PC-9 (cell line): ENCODE results near the gene UGT1A7. TPM values are rescaled to one million over a fixed set of nuclear protein-coding genes. Genes with fewer than 3 reads are reported as not detected.
"Not testable (repeated sequence)": the region's sequence is repeated elsewhere in the genome, so short reads cannot be mapped to it uniquely, and the experiment has no call there.

Experiments
- BruUV-seq: library from RNA; stranded (reverse); fragments of 400-500 nt; replicated peaks from 2 replicates; lab custom pipeline; 2021; lab: Mats Ljungman, UMichigan
- CTCF ChIA-PET: fragments of 300-600 bp; sonication (Branson Sonifier 250); formaldehyde crosslinking; loops from one replicate; lab custom pipeline; 2022; ENCODE audit warnings: antibody characterized with exemption; lab: Charles Lee
- POLR2A ChIA-PET: fragments of 300-600 bp; sonication (Branson Sonifier 250); formaldehyde crosslinking; loops from one replicate; lab custom pipeline; 2022; ENCODE audit warnings: antibody characterized with exemption; ENCODE audit not compliant: unreplicated experiment; lab: Charles Lee
- DNase-seq, 2 experiments: peaks; one replicate each; pipeline versions ENCODE4 v3.0.0 to v3.0.0-alpha.2; 2015 to 2022; ENCODE audit warnings: mixed read lengths in 1 of 2
- H2AFZ ChIP-seq: fragments of 200-600 bp; sonication (generic); 2 replicates; pipeline ENCODE4 v1.8.1; 2017; ENCODE audit warnings: antibody characterized with exemption
- H3F3A ChIP-seq: fragments of 200-600 bp; sonication (generic); 2 replicates; pipeline ENCODE4 v1.8.1; 2017; ENCODE audit warnings: antibody characterized with exemption, mild to moderate bottlenecking, low read depth; ENCODE audit not compliant: insufficient read depth
- H3K27ac ChIP-seq: fragments of 200-600 bp; sonication (generic); 2 replicates; pipeline ENCODE4 v1.6.1; 2016; ENCODE audit warnings: mixed run types
- H3K27me3 ChIP-seq: fragments of 200-600 bp; sonication (generic); 2 replicates; pipeline ENCODE4 v1.6.1; 2016; ENCODE audit warnings: low read depth, mixed run types; ENCODE audit not compliant: insufficient read depth
- H3K36me3 ChIP-seq: fragments of 200-600 bp; sonication (generic); 2 replicates; pipeline ENCODE4 v1.6.1; 2016; ENCODE audit warnings: low read depth, mixed run types
- H3K4me1 ChIP-seq: fragments of 200-600 bp; sonication (generic); replicated peaks from 2 replicates; pipeline ENCODE4 v1.6.1; 2016; ENCODE audit warnings: mixed run types; ENCODE audit not compliant: insufficient read depth
- H3K4me2 ChIP-seq: fragments of 200-600 bp; sonication (generic); 2 replicates; pipeline ENCODE4 v1.6.1; 2017; ENCODE audit warnings: mixed run types
- H3K4me3 ChIP-seq: fragments of 200-600 bp; sonication (generic); 2 replicates; pipeline ENCODE4 v1.6.1; 2016; ENCODE audit warnings: mixed run types
- H3K79me2 ChIP-seq: fragments of 200-600 bp; sonication (generic); 2 replicates; pipeline ENCODE4 v1.6.1; 2017; ENCODE audit warnings: low read depth, mixed run types
- H3K9me2 ChIP-seq: fragments of 200-600 bp; sonication (generic); 2 replicates; pipeline ENCODE4 v1.8.1; 2017; ENCODE audit warnings: mild to moderate bottlenecking; ENCODE audit not compliant: insufficient read depth
- H3K9me3 ChIP-seq: fragments of 200-600 bp; sonication (generic); 2 replicates; pipeline ENCODE4 v1.8.1; 2016; ENCODE audit warnings: low read depth; ENCODE audit not compliant: insufficient read depth
- H4K20me1 ChIP-seq: fragments of 200-600 bp; sonication (generic); 2 replicates; pipeline ENCODE4 v1.8.1; 2017; ENCODE audit not compliant: insufficient read depth
- CTCF ChIP-seq: fragments of 200-600 bp; sonication (generic); conservative IDR thresholded peaks from 2 replicates; pipeline ENCODE4 v1.6.1; 2017; ENCODE audit warnings: mixed run types, antibody characterized with exemption, mild to moderate bottlenecking, moderate library complexity
- EZH2 ChIP-seq: fragments of 200-600 bp; sonication (generic); IDR thresholded peaks from 2 replicates; pipeline ENCODE4 v1.8.0; 2017; ENCODE audit warnings: antibody characterized with exemption, low read depth
- intact Hi-C: fragments of 100-400 bp; cut with micrococcal nuclease; formaldehyde crosslinking; loops from one replicate; pipeline ENCODE4 v1.10.0; 2022; ENCODE audit not compliant: unreplicated experiment
- total RNA-seq: library from RNA; stranded (reverse); gene quantifications from 2 replicates; pipeline ENCODE4 v1.2.3, GENCODE V29; 2021

Gene UGT1A7
- total RNA-seq, 1 experiment from 2014 or later: 20.3 TPM

GRCh38 chr2:233718552-233718951 lies 36.9 kb downstream of the UGT1A7 start, which contains the start of gene UGT1A4:
TSS of gene UGT1A4 (plus strand) at chr2:233718736. CDS start at chr2:233718821, 85 bp downstream.
- no peak for DNase-seq
- Histone ChIP-seq H3K4me3 (no peak within 1 kb of the TSS), H4K20me1 (peaks cover 29% of the 10 kb centered on the region), H3F3A (peaks cover 88% of the 10 kb centered on the region), H3K27ac (no peak within 1 kb of the TSS), H3K4me2 (no peak within 1 kb of the TSS), H2AFZ (no peak within 1 kb of the TSS), H3K27me3 (no peaks in the 10 kb centered on the region), H3K36me3 (peaks cover 87% of the 10 kb centered on the region), H3K79me2 (peaks cover 93% of the 10 kb centered on the region), H3K4me1 (peaks cover 12% of the 10 kb centered on the region; the same call in 1 of the 2 replicates), H3K9me2 (no peaks in the 10 kb centered on the region), H3K9me3 (no peaks in the 10 kb centered on the region)
- CTCF ChIA-PET: no interaction called here
- intact Hi-C loops: no loop called here
- TF ChIP-seq CTCF (no peak), EZH2 (no peak)
- no TSS peak for BruUV-seq
- POLR2A ChIA-PET: interaction anchor here (0.5 kb wide), 1 partner anchor 305 kb away, joined by 3 read pairs; no protein-coding TSS in a partner anchor

GRCh38 chr2:233728723-233729301 lies 47.1 kb downstream of the UGT1A7 start, which contains the start of gene UGT1A3:
TSS of gene UGT1A3 (plus strand) at chr2:233729042. CDS start at chr2:233729127, 85 bp downstream.
- H3K27ac ChIP-seq: no peak within 1 kb of the TSS
- no peaks in the 10 kb centered on the region for H3K4me1 ChIP-seq
- no peaks in the 10 kb centered on the region for H3K9me3 ChIP-seq
- H3K79me2 ChIP-seq: peaks cover 87% of the 10 kb centered on the region
- intact Hi-C loops: no loop called here
- peaks cover 50% of the 10 kb centered on the region for H4K20me1 ChIP-seq
- H3K36me3 ChIP-seq: peaks cover 72% of the 10 kb centered on the region
- no TSS peak for BruUV-seq
- ChIA-PET CTCF (no interaction called here), POLR2A (interaction anchor here (1.2 kb wide), 1 partner anchor 11 kb away, joined by 7 read pairs; no protein-coding TSS in a partner anchor)
- no peak within 1 kb of the TSS for H3K4me2 ChIP-seq
- TF ChIP-seq CTCF (no peak), EZH2 (no peak)
- H3K27me3 ChIP-seq: no peaks in the 10 kb centered on the region
- peaks cover 29% of the 10 kb centered on the region for H3F3A ChIP-seq
- H2AFZ ChIP-seq: no peak within 1 kb of the TSS
- DNase-seq: peak in 1 of 2 experiments; percentile 22
- H3K9me2 ChIP-seq: no peaks in the 10 kb centered on the region
- H3K4me3 ChIP-seq: no peak within 1 kb of the TSS

GRCh38 chr2:233736868-233737653 lies 55.4 kb downstream of the UGT1A7 start:
- H3K27me3 ChIP-seq, BruUV-seq, intact Hi-C loops, H2AFZ ChIP-seq, H3K4me1 ChIP-seq, POLR2A ChIA-PET, H3K4me3 ChIP-seq, H3K27ac ChIP-seq, CTCF ChIA-PET, H3K9me2 ChIP-seq, H3K4me2 ChIP-seq, H3K9me3 ChIP-seq: not testable (repeated sequence)
- DNase-seq: peak in 1 of 2 experiments; percentile 12
- Histone ChIP-seq H4K20me1 (peaks cover 81% of the 10 kb centered on the region), H3K79me2 (peaks cover 98% of the 10 kb centered on the region), H3F3A (peaks cover 19% of the 10 kb centered on the region), H3K36me3 (peaks cover 72% of the 10 kb centered on the region)
